HepG2 (cell line): ENCODE measurements around the gene MAP3K1. TPM values are rescaled to one million over a fixed set of nuclear protein-coding genes. Genes with fewer than 3 reads are reported as not detected.

Experiments
- CEBPB ChIP-seq: IDR thresholded peaks from 2 replicates; pipeline ENCODE4 v1.6.1; 2011; ENCODE audit warnings: low read depth, low read length, improper control_type of control experiment, borderline replicate concordance
- CEBPG ChIP-seq: IDR thresholded peaks from 2 replicates; pipeline ENCODE4 v1.6.1; 2016
- FOXA1 ChIP-seq, 2 experiments: fragments of 450-650 bp in 1 of 2; sonication (generic) in 1 of 2; formaldehyde crosslinking in 1 of 2; IDR thresholded peaks; 2 replicates each; pipeline versions ENCODE4 v1.4.0 to v1.6.1; 2016 to 2020; ENCODE audit warnings: missing genetic modification reagents in 1 of 2
- FOXA3 ChIP-seq: IDR thresholded peaks from 2 replicates; pipeline ENCODE4 v1.6.1; 2016; ENCODE audit warnings: missing genetic modification reagents, missing compliant biosample characterization
- FOXJ3 ChIP-seq: sonication (generic); formaldehyde crosslinking; IDR thresholded peaks from 2 replicates; pipeline ENCODE4 v1.4.0; 2020; ENCODE audit warnings: missing genetic modification reagents, mild to moderate bottlenecking, borderline replicate concordance
- FOXK1 ChIP-seq: sonication (generic); formaldehyde crosslinking; IDR thresholded peaks from 2 replicates; pipeline ENCODE4 v1.4.0; 2020; ENCODE audit warnings: low read depth, missing genetic modification reagents, borderline replicate concordance
- FOXO1 ChIP-seq: sonication (generic); formaldehyde crosslinking; IDR thresholded peaks from 2 replicates; pipeline ENCODE4 v1.4.0; 2020; ENCODE audit warnings: missing genetic modification reagents
- HNF4A ChIP-seq: sonication (generic); formaldehyde crosslinking; IDR thresholded peaks from 2 replicates; pipeline ENCODE4 v1.4.0; 2020; ENCODE audit warnings: missing genetic modification reagents
- LCORL ChIP-seq, 2 experiments: fragments of 450-650 bp in 1 of 2; sonication (generic) in 1 of 2; formaldehyde crosslinking in 1 of 2; IDR thresholded peaks; 2 replicates each; pipeline versions ENCODE4 v1.5.0 to v1.6.1; 2017 to 2020; ENCODE audit warnings: antibody characterized with exemption in 1 of 2, missing genetic modification reagents in 1 of 2
- NR2F6 ChIP-seq, 2 experiments: IDR thresholded peaks; 2 replicates each; pipeline ENCODE4 v1.6.1; 2016; ENCODE audit warnings: antibody characterized with exemption in 1 of 2, mild to moderate bottlenecking in 1 of 2
- SKI ChIP-seq: fragments of 450-650 bp; IDR thresholded peaks from one replicate; pipeline ENCODE4 v1.6.1; 2018; ENCODE audit warnings: mild to moderate bottlenecking; ENCODE audit not compliant: partially characterized antibody
- SMC3 ChIP-seq: IDR thresholded peaks from 2 replicates; pipeline ENCODE4 v1.6.1; 2011; ENCODE audit warnings: low read length, improper control_type of control experiment
- ZFYVE20 ChIP-seq: sonication (generic); formaldehyde crosslinking; IDR thresholded peaks from 2 replicates; pipeline ENCODE4 v1.8.0; 2023; ENCODE audit warnings: low read depth, mild to moderate bottlenecking, moderate library complexity, missing genetic modification reagents, borderline replicate concordance
- ZNF556 ChIP-seq: sonication (generic); formaldehyde crosslinking; IDR thresholded peaks from 2 replicates; pipeline ENCODE4 v1.4.0; 2020; ENCODE audit warnings: mild to moderate bottlenecking, missing genetic modification reagents, borderline replicate concordance
- ZNF775 ChIP-seq: sonication (generic); formaldehyde crosslinking; IDR thresholded peaks from 2 replicates; pipeline ENCODE4 v1.4.0; 2020; ENCODE audit warnings: missing genetic modification reagents, mild to moderate bottlenecking, moderate library complexity, borderline replicate concordance
- polyA plus RNA-seq, 8 experiments: library from polyadenylated mRNA; depleted of rRNA in 3 of 8; stranded (reverse) in 7 of 8; unstranded in 1 of 8; fragments of >200 nt; fragmentation: Illumina TruSeq in 4 of 8; extraction: Trizol in 4 of 8; gene quantifications; 2 replicates each; pipeline versions ENCODE4 v1.2.1 to v1.2.3, GENCODE V29; 2011 to 2016; ENCODE audit warnings: low read depth in 4 of 8, missing spikeins in 1 of 8, mixed read lengths in 1 of 8; ENCODE audit not compliant: insufficient read depth in 1 of 8
- total RNA-seq, 5 experiments: library from RNA; depleted of rRNA; stranded (reverse); fragments of >200 nt; fragmentation: Illumina TruSeq; extraction: Trizol; gene quantifications; 2 replicates each; pipeline ENCODE4 v1.2.3, GENCODE V29; 2016; ENCODE audit warnings: low read depth in 1 of 5
- TF ChIP-seq, protein P1 (sequence below): IDR thresholded peaks from 2 replicates; pipeline ENCODE4 v1.6.1; 2016
- TF ChIP-seq, protein P2 (sequence below): sonication (generic); formaldehyde crosslinking; IDR thresholded peaks from 2 replicates; pipeline ENCODE4 v1.8.0; 2022; ENCODE audit warnings: mild to moderate bottlenecking, missing genetic modification reagents, moderate library complexity
- TF ChIP-seq, protein P3 (sequence below): sonication (generic); formaldehyde crosslinking; IDR thresholded peaks from 2 replicates; pipeline ENCODE4 v1.4.0; 2020; ENCODE audit warnings: missing genetic modification reagents, borderline replicate concordance

Gene MAP3K1
- total and polyA plus RNA-seq, 2 of the 13 experiments (the other 11 are each of a cell fraction or from before 2014, with no cell fraction given): 16.4 to 30.3 TPM

GRCh38 chr5:56918054-56918453, 102.7 kb downstream of the MAP3K1 start (continued):
- TF ChIP-seq, protein P1, sequence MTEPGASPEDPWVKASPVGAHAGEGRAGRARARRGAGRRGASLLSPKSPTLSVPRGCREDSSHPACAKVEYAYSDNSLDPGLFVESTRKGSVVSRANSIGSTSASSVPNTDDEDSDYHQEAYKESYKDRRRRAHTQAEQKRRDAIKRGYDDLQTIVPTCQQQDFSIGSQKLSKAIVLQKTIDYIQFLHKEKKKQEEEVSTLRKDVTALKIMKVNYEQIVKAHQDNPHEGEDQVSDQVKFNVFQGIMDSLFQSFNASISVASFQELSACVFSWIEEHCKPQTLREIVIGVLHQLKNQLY (CRISPR knock-in tag): 0 out of 2 replicates have a peak, but pooled peaks have one; percentile 29
- peak; percentile 37; the same call in 1 of the 2 replicates for TF ChIP-seq FOXA3 (CRISPR knock-in tag)
- no peak for TF ChIP-seq NR2F6 (IDR thresholded peaks at IDR 0.05)
- 0 out of 2 replicates have a peak, but pooled peaks have one; percentile 18 for TF ChIP-seq NR2F6 (CRISPR knock-in tag; IDR thresholded peaks at IDR 0.05)
- TF ChIP-seq FOXJ3 (CRISPR knock-in tag): no peak
- no peak for TF ChIP-seq ZNF556 (CRISPR knock-in tag)
- 0 out of 2 replicates have a peak, but pooled peaks have one; percentile 34 for TF ChIP-seq FOXK1
- peak; percentile 75 for TF ChIP-seq CEBPB
- TF ChIP-seq CEBPG (CRISPR knock-in tag): peak; percentile 77
- peak; percentile 51; the same call in 1 of the 2 replicates for TF ChIP-seq HNF4A (CRISPR knock-in tag)
- TF ChIP-seq LCORL (IDR thresholded peaks at IDR 0.05): no peak; the same call in 1 of the 2 replicates
- peak; percentile 60 for TF ChIP-seq LCORL (CRISPR knock-in tag; IDR thresholded peaks at IDR 0.05)
- TF ChIP-seq ZNF775: peak; percentile 96
- TF ChIP-seq ZFYVE20 (CRISPR knock-in tag): no peak
- 0 out of 2 replicates have a peak, but pooled peaks have one; percentile 2 for TF ChIP-seq SMC3
- TF ChIP-seq FOXO1: peak; percentile 68; the same call in 1 of the 2 replicates
- no peak for TF ChIP-seq SKI
- TF ChIP-seq, protein P2, sequence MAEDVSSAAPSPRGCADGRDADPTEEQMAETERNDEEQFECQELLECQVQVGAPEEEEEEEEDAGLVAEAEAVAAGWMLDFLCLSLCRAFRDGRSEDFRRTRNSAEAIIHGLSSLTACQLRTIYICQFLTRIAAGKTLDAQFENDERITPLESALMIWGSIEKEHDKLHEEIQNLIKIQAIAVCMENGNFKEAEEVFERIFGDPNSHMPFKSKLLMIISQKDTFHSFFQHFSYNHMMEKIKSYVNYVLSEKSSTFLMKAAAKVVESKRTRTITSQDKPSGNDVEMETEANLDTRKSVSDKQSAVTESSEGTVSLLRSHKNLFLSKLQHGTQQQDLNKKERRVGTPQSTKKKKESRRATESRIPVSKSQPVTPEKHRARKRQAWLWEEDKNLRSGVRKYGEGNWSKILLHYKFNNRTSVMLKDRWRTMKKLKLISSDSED (CRISPR knock-in tag): no peak
- no peak for TF ChIP-seq FOXA1 (IDR thresholded peaks at IDR 0.05)
- TF ChIP-seq FOXA1 (CRISPR knock-in tag; IDR thresholded peaks at IDR 0.05): peak; percentile 33; the same call in 1 of the 2 replicates
- TF ChIP-seq, protein P3, sequence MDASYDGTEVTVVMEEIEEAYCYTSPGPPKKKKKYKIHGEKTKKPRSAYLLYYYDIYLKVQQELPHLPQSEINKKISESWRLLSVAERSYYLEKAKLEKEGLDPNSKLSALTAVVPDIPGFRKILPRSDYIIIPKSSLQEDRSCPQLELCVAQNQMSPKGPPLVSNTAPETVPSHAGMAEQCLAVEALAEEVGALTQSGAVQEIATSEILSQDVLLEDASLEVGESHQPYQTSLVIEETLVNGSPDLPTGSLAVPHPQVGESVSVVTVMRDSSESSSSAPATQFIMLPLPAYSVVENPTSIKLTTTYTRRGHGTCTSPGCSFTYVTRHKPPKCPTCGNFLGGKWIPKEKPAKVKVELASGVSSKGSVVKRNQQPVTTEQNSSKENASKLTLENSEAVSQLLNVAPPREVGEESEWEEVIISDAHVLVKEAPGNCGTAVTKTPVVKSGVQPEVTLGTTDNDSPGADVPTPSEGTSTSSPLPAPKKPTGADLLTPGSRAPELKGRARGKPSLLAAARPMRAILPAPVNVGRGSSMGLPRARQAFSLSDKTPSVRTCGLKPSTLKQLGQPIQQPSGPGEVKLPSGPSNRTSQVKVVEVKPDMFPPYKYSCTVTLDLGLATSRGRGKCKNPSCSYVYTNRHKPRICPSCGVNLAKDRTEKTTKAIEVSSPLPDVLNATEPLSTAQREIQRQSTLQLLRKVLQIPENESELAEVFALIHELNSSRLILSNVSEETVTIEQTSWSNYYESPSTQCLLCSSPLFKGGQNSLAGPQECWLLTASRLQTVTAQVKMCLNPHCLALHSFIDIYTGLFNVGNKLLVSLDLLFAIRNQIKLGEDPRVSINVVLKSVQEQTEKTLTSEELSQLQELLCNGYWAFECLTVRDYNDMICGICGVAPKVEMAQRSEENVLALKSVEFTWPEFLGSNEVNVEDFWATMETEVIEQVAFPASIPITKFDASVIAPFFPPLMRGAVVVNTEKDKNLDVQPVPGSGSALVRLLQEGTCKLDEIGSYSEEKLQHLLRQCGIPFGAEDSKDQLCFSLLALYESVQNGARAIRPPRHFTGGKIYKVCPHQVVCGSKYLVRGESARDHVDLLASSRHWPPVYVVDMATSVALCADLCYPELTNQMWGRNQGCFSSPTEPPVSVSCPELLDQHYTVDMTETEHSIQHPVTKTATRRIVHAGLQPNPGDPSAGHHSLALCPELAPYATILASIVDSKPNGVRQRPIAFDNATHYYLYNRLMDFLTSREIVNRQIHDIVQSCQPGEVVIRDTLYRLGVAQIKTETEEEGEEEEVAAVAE: 0 out of 2 replicates have a peak, but pooled peaks have one; percentile 53
